GM23338 (cell line): Measurements from ENCODE around the gene PXDN. TPM values are rescaled to one million over a fixed set of nuclear protein-coding genes. Genes with fewer than 3 reads are reported as not detected.

ENCODE experiments used
- ATAC-seq: fragments of 200-7000 bp; cut with Tn5 transposase; 3 replicates; pipeline ENCODE4 v1.9.1; 2020
- DNase-seq: peaks from one replicate; pipeline ENCODE4 v3.0.0-alpha.2; 2015; ENCODE audit warnings: low spot score
- H2AFZ ChIP-seq: fragments of 200-600 bp; sonication (generic); 2 replicates; pipeline ENCODE4 v1.8.0; 2016; ENCODE audit warnings: antibody characterized with exemption, mild to moderate bottlenecking, moderate library complexity
- H3F3A ChIP-seq: fragments of 200-600 bp; sonication (generic); replicated peaks from 2 replicates; pipeline ENCODE4 v1.8.0; 2017; ENCODE audit warnings: antibody characterized with exemption, mixed run types, low read depth
- H3K27ac ChIP-seq: fragments of 200-600 bp; sonication (generic); 2 replicates; pipeline ENCODE4 v1.6.1; 2016; ENCODE audit warnings: low read depth
- H3K27me3 ChIP-seq: fragments of 200-600 bp; sonication (generic); 2 replicates; pipeline ENCODE4 v1.8.0; 2016; ENCODE audit warnings: mild to moderate bottlenecking, mixed run types, moderate library complexity; ENCODE audit not compliant: insufficient read depth
- H3K36me3 ChIP-seq: fragments of 200-600 bp; sonication (generic); 2 replicates; pipeline ENCODE4 v1.8.0; 2016; ENCODE audit warnings: mild to moderate bottlenecking; ENCODE audit not compliant: insufficient read depth
- H3K4me1 ChIP-seq: fragments of 200-600 bp; sonication (generic); 2 replicates; pipeline ENCODE4 v1.8.0; 2016; ENCODE audit warnings: mild to moderate bottlenecking, moderate library complexity; ENCODE audit not compliant: insufficient read depth
- H3K4me2 ChIP-seq: fragments of 200-600 bp; sonication (generic); 2 replicates; pipeline ENCODE4 v1.7.1; 2017; ENCODE audit warnings: mixed run types
- H3K4me3 ChIP-seq: fragments of 200-600 bp; sonication (generic); 2 replicates; pipeline ENCODE4 v1.6.1; 2016; ENCODE audit warnings: mixed run types
- H3K79me2 ChIP-seq: fragments of 200-600 bp; sonication (generic); replicated peaks from 2 replicates; pipeline ENCODE4 v1.8.0; 2017; ENCODE audit warnings: mild to moderate bottlenecking; ENCODE audit not compliant: insufficient read depth
- H3K9me2 ChIP-seq: fragments of 200-600 bp; sonication (generic); 2 replicates; pipeline ENCODE4 v1.8.0; 2017; ENCODE audit not compliant: insufficient read depth
- H4K20me1 ChIP-seq: fragments of 200-600 bp; sonication (generic); replicated peaks from 2 replicates; pipeline ENCODE4 v1.8.0; 2017; ENCODE audit warnings: mild to moderate bottlenecking; ENCODE audit not compliant: insufficient read depth
- H3K27ac Mint-ChIP-seq: 2 replicates; pipeline ENCODE4 v1.8.0; 2020; ENCODE audit warnings: inconsistent platforms, mild to moderate bottlenecking, moderate library complexity, mixed read lengths
- H3K27me3 Mint-ChIP-seq: 3 replicates; pipeline ENCODE4 v1.8.0; 2022; ENCODE audit warnings: low read depth, mild to moderate bottlenecking, moderate library complexity, mixed read lengths, inconsistent platforms; ENCODE audit not compliant: insufficient read depth, poor library complexity
- H3K36me3 Mint-ChIP-seq: 3 replicates; pipeline ENCODE4 v1.8.0; 2021; ENCODE audit warnings: low read depth, mild to moderate bottlenecking, inconsistent platforms, moderate library complexity, mixed read lengths
- H3K4me1 Mint-ChIP-seq: 3 replicates; pipeline ENCODE4 v1.8.0; 2020; ENCODE audit warnings: mild to moderate bottlenecking, inconsistent platforms, mixed read lengths
- H3K4me3 Mint-ChIP-seq: 3 replicates; pipeline ENCODE4 v1.8.0; 2021; ENCODE audit warnings: moderate library complexity, mild to moderate bottlenecking, inconsistent platforms, mixed read lengths
- H3K9me3 Mint-ChIP-seq: 3 replicates; pipeline ENCODE4 v1.8.0; 2020; ENCODE audit warnings: moderate library complexity, mild to moderate bottlenecking, inconsistent platforms, mixed read lengths
- CREB1 ChIP-seq: fragments of 250-450 bp; sonication (Bioruptor Pico); IDR thresholded peaks from 2 replicates; pipeline ENCODE4 v1.5.0; 2020; ENCODE audit warnings: low read depth, mild to moderate bottlenecking, moderate library complexity
- ETS1 ChIP-seq: IDR thresholded peaks from 2 replicates; pipeline ENCODE4 v1.6.1; 2016; ENCODE audit warnings: antibody characterized with exemption
- EZH2phosphoT487 ChIP-seq: fragments of 200-600 bp; sonication (generic); IDR thresholded peaks from one replicate; pipeline ENCODE4 v1.8.1; 2018; ENCODE audit warnings: antibody characterized with exemption; ENCODE audit not compliant: unreplicated experiment
- JUNB ChIP-seq: IDR thresholded peaks from one replicate; pipeline ENCODE4 v1.6.1; 2016; ENCODE audit warnings: antibody characterized with exemption; ENCODE audit not compliant: unreplicated experiment
- NANOG ChIP-seq: IDR thresholded peaks from 2 replicates; pipeline ENCODE4 v1.6.1; 2016; ENCODE audit warnings: antibody characterized with exemption, borderline replicate concordance
- POLR2AphosphoS5 ChIP-seq: IDR thresholded peaks from 2 replicates; pipeline ENCODE4 v1.6.1; 2016; ENCODE audit warnings: antibody characterized with exemption, low read depth
- ZNF462 ChIP-seq: fragments of 250-450 bp; sonication (Bioruptor Pico); IDR thresholded peaks from 2 replicates; pipeline ENCODE4 v1.5.0; 2020; ENCODE audit warnings: mild to moderate bottlenecking, moderate library complexity
- polyA plus RNA-seq: library from polyadenylated mRNA; unstranded; fragments of >200 nt; fragmentation: Nextera tagmentation; extraction: Ambion mirVana; gene quantifications from 2 replicates; pipeline ENCODE4 v1.2.1, GENCODE V29; 2016
- total RNA-seq: library from RNA; depleted of rRNA; stranded (reverse); fragments of >200 nt; shearing (Covaris generic); gene quantifications from 2 replicates; pipeline ENCODE4 v1.2.3, GENCODE V29; 2014
- TF ChIP-seq, protein P1 (sequence below): IDR thresholded peaks from one replicate; pipeline ENCODE4 v1.6.1; 2018; ENCODE audit warnings: antibody characterized with exemption; ENCODE audit not compliant: unreplicated experiment

Gene PXDN
- total and polyA plus RNA-seq, 2 experiments from 2014 or later: 42.2 to 225 TPM

DNA sequence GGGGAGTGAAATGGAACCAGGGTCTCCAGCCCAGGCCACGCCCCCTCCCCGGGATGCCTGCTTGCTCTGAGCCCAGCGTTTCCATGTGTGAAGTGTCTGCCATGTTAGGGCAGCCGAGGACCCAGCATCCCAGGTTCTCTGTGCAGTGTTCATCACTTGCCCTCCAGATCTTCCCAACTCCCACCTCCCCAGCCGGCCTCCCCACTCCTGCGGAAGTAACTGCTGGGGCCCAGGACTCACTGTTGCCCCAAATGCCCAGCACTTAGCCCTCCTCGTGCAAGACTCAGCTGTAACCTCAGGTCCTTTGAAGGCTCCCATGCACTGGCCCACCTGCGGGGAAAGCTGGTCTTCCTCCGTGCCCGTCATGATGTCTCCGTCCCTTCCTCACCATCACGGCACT is 9.7 kb upstream of the PXDN start (continued):
- TF ChIP-seq ZNF462 (no peak), POLR2AphosphoS5 (no peak)

GRCh38 chr2:1752751-1753150 is 8.4 kb upstream of the PXDN start:
- Histone ChIP-seq H3K9me2 (no peaks in the 10 kb centered on the region), H3K36me3 (no peaks in the 10 kb centered on the region), H3K4me2 (no peak overlapping the region), H3K79me2 (no peaks in the 10 kb centered on the region), H3F3A (no peaks in the 10 kb centered on the region), H3K4me1 (no peaks in the 10 kb centered on the region), H4K20me1 (no peaks in the 10 kb centered on the region), H3K4me3 (no peak overlapping the region), H2AFZ (no peak overlapping the region), H3K27me3 (peaks cover 12% of the 10 kb centered on the region), H3K27ac (no peak overlapping the region)
- Mint-ChIP-seq H3K36me3 (peaks cover 21% of the 10 kb centered on the region), H3K27me3 (peaks cover 17% of the 10 kb centered on the region), H3K4me1 (peaks cover 4% of the 10 kb centered on the region), H3K4me3 (no peak overlapping the region), H3K27ac (no peak overlapping the region), H3K9me3 (peaks cover 39% of the 10 kb centered on the region)
- DNase-seq (no peak), ATAC-seq (no peak)
- TF ChIP-seq, protein P1, sequence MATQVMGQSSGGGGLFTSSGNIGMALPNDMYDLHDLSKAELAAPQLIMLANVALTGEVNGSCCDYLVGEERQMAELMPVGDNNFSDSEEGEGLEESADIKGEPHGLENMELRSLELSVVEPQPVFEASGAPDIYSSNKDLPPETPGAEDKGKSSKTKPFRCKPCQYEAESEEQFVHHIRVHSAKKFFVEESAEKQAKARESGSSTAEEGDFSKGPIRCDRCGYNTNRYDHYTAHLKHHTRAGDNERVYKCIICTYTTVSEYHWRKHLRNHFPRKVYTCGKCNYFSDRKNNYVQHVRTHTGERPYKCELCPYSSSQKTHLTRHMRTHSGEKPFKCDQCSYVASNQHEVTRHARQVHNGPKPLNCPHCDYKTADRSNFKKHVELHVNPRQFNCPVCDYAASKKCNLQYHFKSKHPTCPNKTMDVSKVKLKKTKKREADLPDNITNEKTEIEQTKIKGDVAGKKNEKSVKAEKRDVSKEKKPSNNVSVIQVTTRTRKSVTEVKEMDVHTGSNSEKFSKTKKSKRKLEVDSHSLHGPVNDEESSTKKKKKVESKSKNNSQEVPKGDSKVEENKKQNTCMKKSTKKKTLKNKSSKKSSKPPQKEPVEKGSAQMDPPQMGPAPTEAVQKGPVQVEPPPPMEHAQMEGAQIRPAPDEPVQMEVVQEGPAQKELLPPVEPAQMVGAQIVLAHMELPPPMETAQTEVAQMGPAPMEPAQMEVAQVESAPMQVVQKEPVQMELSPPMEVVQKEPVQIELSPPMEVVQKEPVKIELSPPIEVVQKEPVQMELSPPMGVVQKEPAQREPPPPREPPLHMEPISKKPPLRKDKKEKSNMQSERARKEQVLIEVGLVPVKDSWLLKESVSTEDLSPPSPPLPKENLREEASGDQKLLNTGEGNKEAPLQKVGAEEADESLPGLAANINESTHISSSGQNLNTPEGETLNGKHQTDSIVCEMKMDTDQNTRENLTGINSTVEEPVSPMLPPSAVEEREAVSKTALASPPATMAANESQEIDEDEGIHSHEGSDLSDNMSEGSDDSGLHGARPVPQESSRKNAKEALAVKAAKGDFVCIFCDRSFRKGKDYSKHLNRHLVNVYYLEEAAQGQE: no peak
- TF ChIP-seq EZH2phosphoT487 (no peak), ETS1 (no peak), NANOG (no peak), CREB1 (no peak), JUNB (no peak)
